ENCODE results near the gene BPHL. TPM values are rescaled to one million over a fixed set of nuclear protein-coding genes. Genes with fewer than 3 reads are reported as not detected.
A peak's percentile ranks its signal among the peaks of the same experiment; 100 is the strongest.

BPHL gene
- total RNA-seq, 1 experiment from 2014 or later = 31.3 TPM

- no peaks in the 10 kb centered on the region for H3K9me2 ChIP-seq (ENCODE audit: insufficient read depth)
- ChIA-PET RAD21 (ENCODE audit: low non-redundant PET in 1 of 2, low total read pairs in 2 of 2, uncharacterized antibody in 2 of 2, unreplicated experiment in 2 of 2) (no interaction called here), CTCF (no interaction called here), POLR2A (interaction anchor here (1.4 kb wide), 1 partner anchor 18 kb away, joined by 4 read pairs; the partner anchor contains the start of gene TUBB2A)
- ATAC-seq (no peak), DNase-seq (ENCODE audit: low read depth, low spot score) (no peak)
- H3K4me3 ChIP-seq (replicated peaks in 1 of 2; ENCODE audit: low read depth in 1 of 2, low read length in 2 of 2) = no peak overlapping the region
- no peak for TF ChIP-seq SRF (IDR thresholded peaks at IDR 0.05; ENCODE audit: low read depth)
- TF ChIP-seq SIN3A (IDR thresholded peaks at IDR 0.05; ENCODE audit: low read depth) = no peak
- TF ChIP-seq POLR2AphosphoS5 (IDR thresholded peaks at IDR 0.05; ENCODE audit: low read depth, low read length) = no peak
- no peak for TF ChIP-seq RAD21 (IDR thresholded peaks at IDR 0.05; ENCODE audit: low read depth)
- TF ChIP-seq ATF3 (IDR thresholded peaks at IDR 0.05) = no peak
- no peak for TF ChIP-seq CEBPB (IDR thresholded peaks at IDR 0.05; ENCODE audit: low read depth)
- no peak for TF ChIP-seq MAX (IDR thresholded peaks at IDR 0.05)
- no peak for TF ChIP-seq POLR2A (IDR thresholded peaks at IDR 0.05; ENCODE audit: borderline replicate concordance, extremely low read depth, insufficient read depth, insufficient read length)
- no peak for TF ChIP-seq ZBTB33 (IDR thresholded peaks at IDR 0.05; ENCODE audit: extremely low read depth, insufficient replicate concordance, low read length)
- TF ChIP-seq CBX3 (IDR thresholded peaks at IDR 0.05; ENCODE audit: low read depth) = no peak
- TF ChIP-seq FOSL1 (IDR thresholded peaks at IDR 0.05; ENCODE audit: low read depth) = no peak
- H3K9me3 ChIP-seq (ENCODE audit: control insufficient read depth in 1 of 2, insufficient read depth in 1 of 2, low read depth in 1 of 2, low read length in 2 of 2) = no peaks in the 10 kb centered on the region
- intact Hi-C loops (cut with micrococcal nuclease) = no loop called here
- peak overlapping the region; percentile 98 for H2AFZ ChIP-seq (ENCODE audit: low read depth, low read length, poor library complexity, severe bottlenecking)
- H3K36me3 ChIP-seq (ENCODE audit: control insufficient read depth in 1 of 2, insufficient read depth in 2 of 2, low read length in 2 of 2) = no peaks in the 10 kb centered on the region
- H3K27me3 ChIP-seq (ENCODE audit: insufficient read depth, low read length) = no peaks in the 10 kb centered on the region
- no peaks in the 10 kb centered on the region for H3K79me2 ChIP-seq (ENCODE audit: insufficient read depth, low read length)
- H3K4me2 ChIP-seq (ENCODE audit: low read length) = peak overlapping the region; percentile 18; the same call in 1 of the 2 replicates
- BruUV-seq (replicated peaks) = no TSS peak
- H3K9ac ChIP-seq (ENCODE audit: low read length) = no peak overlapping the region
- peaks cover 13 to 36% of the 10 kb centered on the region in 2 experiments for H3K4me1 ChIP-seq (ENCODE audit: control insufficient read depth in 1 of 2, insufficient read depth in 2 of 2, low read length in 2 of 2)
- H3K27ac ChIP-seq (ENCODE audit: low read depth, low read length) = no peak overlapping the region
- no peaks in the 10 kb centered on the region for H4K20me1 ChIP-seq (ENCODE audit: insufficient read depth)
Measured at GRCh38 chr6:3175715-3176402, 57.3 kb downstream of the BPHL start.

All from HCT116 (cell line).